Adrenal gland (tissue), 5 donors: ENCODE results near the gene ATP5MC2.

Experiments
- POLR2A ChIP-seq, 2 donors: fragments of 450-650 bp; IDR thresholded peaks; one replicate each; pipeline ENCODE4 v1.6.1; 2017; ENCODE audit warnings: antibody characterized with exemption in 2 of 2, mild to moderate bottlenecking in 2 of 2, moderate library complexity in 1 of 2
- TF ChIP-seq, protein P1 (sequence below), 6 experiments: fragments of 450-650 bp in 4 of 6; fragments of 200-600 bp in 2 of 6; sonication (generic) in 1 of 6; IDR thresholded peaks; 1 replicate in 5 of 6; 2 replicates in 1 of 6; pipeline versions ENCODE4 v1.5.1 to v1.8.0; 2016 to 2021; ENCODE audit warnings: antibody characterized with exemption in 6 of 6, mild to moderate bottlenecking in 2 of 6, moderate library complexity in 1 of 6
- donor health status: DM: no; HTN: no; CAD: no.

DNA sequence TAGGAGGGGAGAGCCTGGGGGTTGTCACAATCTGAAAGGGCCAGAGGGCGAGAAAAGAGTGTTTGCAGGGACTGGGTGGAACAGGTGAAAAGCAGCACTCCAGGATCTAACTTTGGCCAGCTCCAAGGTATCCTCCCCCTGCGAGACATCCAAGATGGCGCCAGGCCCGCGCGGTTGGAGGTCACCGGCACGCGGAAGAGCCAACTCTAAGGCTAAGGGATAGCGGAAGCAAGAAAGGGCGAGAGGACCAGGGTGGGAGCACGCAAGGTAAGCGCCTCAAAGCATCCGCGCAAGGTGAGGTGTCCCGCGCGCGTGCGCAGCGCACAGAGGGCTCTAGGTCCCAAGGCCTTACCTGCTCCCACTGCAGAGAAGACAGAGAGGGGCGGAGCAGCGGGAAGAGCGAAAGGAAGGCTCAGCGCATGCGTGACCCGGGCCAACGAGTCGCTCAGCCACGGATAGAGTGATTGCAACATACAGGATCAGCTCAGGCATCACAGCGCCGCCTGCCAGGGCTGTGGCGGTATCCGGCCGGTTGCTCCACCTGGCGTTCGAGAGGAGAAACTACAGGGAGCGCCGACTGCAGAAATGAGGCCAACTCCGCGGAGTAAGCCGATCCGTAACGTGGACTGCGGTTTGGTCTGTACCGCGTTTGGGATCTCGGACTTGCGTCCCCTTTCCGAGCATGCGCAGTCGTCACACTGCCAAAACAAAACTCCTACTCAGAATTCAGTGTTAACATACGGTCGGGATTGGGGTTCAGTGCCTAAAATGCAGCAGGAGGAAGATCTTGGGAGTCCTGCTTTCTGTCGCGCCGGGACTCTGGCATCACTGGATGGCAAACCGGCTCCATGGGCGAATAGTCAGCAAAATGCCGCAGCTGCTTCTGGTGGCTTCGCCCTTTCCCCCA, at the start of gene ATP5MC2:
- TF ChIP-seq, protein P1, sequence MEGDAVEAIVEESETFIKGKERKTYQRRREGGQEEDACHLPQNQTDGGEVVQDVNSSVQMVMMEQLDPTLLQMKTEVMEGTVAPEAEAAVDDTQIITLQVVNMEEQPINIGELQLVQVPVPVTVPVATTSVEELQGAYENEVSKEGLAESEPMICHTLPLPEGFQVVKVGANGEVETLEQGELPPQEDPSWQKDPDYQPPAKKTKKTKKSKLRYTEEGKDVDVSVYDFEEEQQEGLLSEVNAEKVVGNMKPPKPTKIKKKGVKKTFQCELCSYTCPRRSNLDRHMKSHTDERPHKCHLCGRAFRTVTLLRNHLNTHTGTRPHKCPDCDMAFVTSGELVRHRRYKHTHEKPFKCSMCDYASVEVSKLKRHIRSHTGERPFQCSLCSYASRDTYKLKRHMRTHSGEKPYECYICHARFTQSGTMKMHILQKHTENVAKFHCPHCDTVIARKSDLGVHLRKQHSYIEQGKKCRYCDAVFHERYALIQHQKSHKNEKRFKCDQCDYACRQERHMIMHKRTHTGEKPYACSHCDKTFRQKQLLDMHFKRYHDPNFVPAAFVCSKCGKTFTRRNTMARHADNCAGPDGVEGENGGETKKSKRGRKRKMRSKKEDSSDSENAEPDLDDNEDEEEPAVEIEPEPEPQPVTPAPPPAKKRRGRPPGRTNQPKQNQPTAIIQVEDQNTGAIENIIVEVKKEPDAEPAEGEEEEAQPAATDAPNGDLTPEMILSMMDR (IDR thresholded peaks at IDR 0.05) = peak; percentile 97 to 100 (median 100)
- TF ChIP-seq POLR2A (IDR thresholded peaks at IDR 0.05) = peak in 1 of 2 donors; percentile 76
